GM12878 (cell line): ENCODE results near the gene HSPA1B.

Experiments
- KAT2A ChIP-seq: conservative IDR thresholded peaks from 2 replicates; pipeline ENCODE4 v1.6.1; 2011; ENCODE audit warnings: low read depth, low read length; ENCODE audit not compliant: control insufficient read depth
- ZNF24 ChIP-seq: fragments of 450-650 bp; IDR thresholded peaks from 2 replicates; pipeline ENCODE4 v1.6.1; 2017; ENCODE audit warnings: antibody characterized with exemption, mild to moderate bottlenecking

GRCh38 chr6:31877125-31877650, 49.6 kb downstream of the HSPA1B start:
- no peak for TF ChIP-seq ZNF24
- no peak for TF ChIP-seq KAT2A
